Prostate gland (tissue), 2 donors: ENCODE data around the gene CD200. TPM values are rescaled to one million over a fixed set of nuclear protein-coding genes. Genes with fewer than 3 reads are reported as not detected.

Source experiments
- DNase-seq: peaks from one replicate; pipeline ENCODE4 v3.0.0-alpha.2; 2019; ENCODE audit warnings: low spot score
- H3K27ac ChIP-seq, 2 donors: fragments of 200-600 bp; sonication (generic); 2 replicates each; pipeline ENCODE4 v1.5.1; 2017 to 2019
- H3K27me3 ChIP-seq: fragments of 200-600 bp; sonication (generic); replicated peaks from 2 replicates; pipeline ENCODE4 v1.5.1; 2019; ENCODE audit not compliant: insufficient read depth
- H3K36me3 ChIP-seq, 2 donors: fragments of 200-600 bp; sonication (generic); 1 replicate in 1 of 2; 2 replicates in 1 of 2; pipeline versions ENCODE4 v1.5.1 to v1.8.1; 2017 to 2019
- H3K4me1 ChIP-seq: fragments of 200-600 bp; sonication (generic); replicated peaks from 2 replicates; pipeline ENCODE4 v1.5.1; 2019
- H3K4me3 ChIP-seq, 2 donors: fragments of 200-600 bp; sonication (generic); 2 replicates each; pipeline ENCODE4 v1.5.1; 2017 to 2019
- H3K9me3 ChIP-seq: fragments of 200-600 bp; sonication (generic); 2 replicates; pipeline ENCODE4 v1.5.1; 2017
- POLR2A ChIP-seq: fragments of 450-650 bp; IDR thresholded peaks from one replicate; pipeline ENCODE4 v1.6.1; 2016; ENCODE audit warnings: antibody characterized with exemption, mild to moderate bottlenecking
- POLR2AphosphoS5 ChIP-seq: sonication (generic); formaldehyde crosslinking; IDR thresholded peaks from one replicate; pipeline ENCODE4 v1.6.1; 2017; ENCODE audit warnings: antibody characterized with exemption
- WGBS: methylation state at CpG from one replicate; pipeline ENCODE4 v1.1.5; 2018; 5-methylcytosine and 5-hydroxymethylcytosine counted together
- intact Hi-C: fragments of 100-400 bp; cut with DNase I; formaldehyde crosslinking; loops from one replicate; pipeline ENCODE4 v1.14.2; 2022
- total RNA-seq, 2 donors: library from RNA; depleted of rRNA; stranded (reverse); fragments of >200 nt; gene quantifications; one replicate each; pipeline ENCODE4 v1.1.0, GENCODE V29; 2016
- TF ChIP-seq, protein P1 (sequence below), 4 experiments: fragments of 200-600 bp in 2 of 4; fragments of 450-650 bp in 2 of 4; sonication (generic) in 2 of 4; IDR thresholded peaks; 1 replicate in 3 of 4; 2 replicates in 1 of 4; pipeline ENCODE4 v1.5.1; 2016 to 2019; ENCODE audit warnings: antibody characterized with exemption in 4 of 4, mild to moderate bottlenecking in 2 of 4, moderate library complexity in 2 of 4

Gene CD200
- total RNA-seq, 2 donors from 2014 or later, result 5.2 to 6.3 TPM

DNA sequence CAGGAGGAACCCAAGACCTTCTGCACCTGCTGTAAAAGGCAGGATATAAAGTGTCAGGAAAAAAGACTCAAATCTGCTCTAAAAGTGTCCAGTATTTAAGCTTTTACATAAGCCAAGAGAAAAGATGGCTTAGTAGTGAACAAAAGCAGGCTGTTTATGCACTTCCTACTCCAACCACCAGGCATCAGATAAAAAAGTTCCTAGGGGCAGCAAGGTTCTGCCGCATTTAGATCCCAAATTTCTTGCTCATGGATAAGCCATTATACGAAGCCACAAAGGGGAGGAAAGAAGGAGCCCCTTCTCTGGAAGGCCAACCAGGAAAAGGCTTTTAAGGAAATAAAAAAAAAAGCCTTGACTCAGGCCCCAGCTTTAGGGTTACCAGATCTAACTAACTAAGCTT lies 28.3 kb upstream of the CD200 start:
- Histone ChIP-seq H3K27me3 (no peaks in the 10 kb centered on the region), H3K36me3 (no peaks in the 10 kb centered on the region), H3K4me3 (no peak overlapping the region), H3K9me3 (no peaks in the 10 kb centered on the region), H3K27ac (peak overlapping the region; percentile 19 to 40), H3K4me1 (no peaks in the 10 kb centered on the region)
- no peak for DNase-seq
- TF ChIP-seq, protein P1, sequence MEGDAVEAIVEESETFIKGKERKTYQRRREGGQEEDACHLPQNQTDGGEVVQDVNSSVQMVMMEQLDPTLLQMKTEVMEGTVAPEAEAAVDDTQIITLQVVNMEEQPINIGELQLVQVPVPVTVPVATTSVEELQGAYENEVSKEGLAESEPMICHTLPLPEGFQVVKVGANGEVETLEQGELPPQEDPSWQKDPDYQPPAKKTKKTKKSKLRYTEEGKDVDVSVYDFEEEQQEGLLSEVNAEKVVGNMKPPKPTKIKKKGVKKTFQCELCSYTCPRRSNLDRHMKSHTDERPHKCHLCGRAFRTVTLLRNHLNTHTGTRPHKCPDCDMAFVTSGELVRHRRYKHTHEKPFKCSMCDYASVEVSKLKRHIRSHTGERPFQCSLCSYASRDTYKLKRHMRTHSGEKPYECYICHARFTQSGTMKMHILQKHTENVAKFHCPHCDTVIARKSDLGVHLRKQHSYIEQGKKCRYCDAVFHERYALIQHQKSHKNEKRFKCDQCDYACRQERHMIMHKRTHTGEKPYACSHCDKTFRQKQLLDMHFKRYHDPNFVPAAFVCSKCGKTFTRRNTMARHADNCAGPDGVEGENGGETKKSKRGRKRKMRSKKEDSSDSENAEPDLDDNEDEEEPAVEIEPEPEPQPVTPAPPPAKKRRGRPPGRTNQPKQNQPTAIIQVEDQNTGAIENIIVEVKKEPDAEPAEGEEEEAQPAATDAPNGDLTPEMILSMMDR (IDR thresholded peaks at IDR 0.05), result peak in 1 of 4 experiments; percentile 12
- TF ChIP-seq POLR2A, result no peak
- intact Hi-C loops, result loop anchor here (5.0 kb wide), 1 partner anchor 213 kb away; no protein-coding TSS in a partner anchor
- 67% methylated on average over 2 of the region's 2 CpGs for WGBS

DNA sequence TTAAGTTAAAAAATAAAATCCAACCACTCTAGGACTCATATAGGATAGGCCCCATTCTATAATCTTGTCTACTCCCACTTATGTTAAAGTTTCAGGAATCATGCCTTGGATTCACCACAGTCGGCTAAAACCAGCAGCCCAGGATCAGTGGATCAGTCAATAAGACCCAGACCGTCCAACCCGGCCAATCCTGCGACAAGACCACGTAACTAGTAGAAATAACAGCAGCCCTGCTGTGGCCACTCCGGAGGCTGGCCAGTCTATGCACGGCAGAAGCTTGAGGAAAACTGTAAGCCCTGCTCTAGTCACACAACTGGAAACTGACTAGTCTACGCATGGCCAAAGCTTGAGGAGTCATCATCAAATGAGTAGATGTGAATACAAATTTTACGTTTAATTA lies 26.1 kb upstream of the CD200 start:
- no peak overlapping the region for H3K27ac ChIP-seq
- H3K27me3 ChIP-seq, result no peaks in the 10 kb centered on the region
- H3K4me3 ChIP-seq, result no peak overlapping the region
- no peaks in the 10 kb centered on the region for H3K36me3 ChIP-seq
- H3K4me1 ChIP-seq, result no peaks in the 10 kb centered on the region
- no peak for DNase-seq
- TF ChIP-seq POLR2AphosphoS5 (no peak), POLR2A (no peak)
- TF ChIP-seq, protein P1 (IDR thresholded peaks at IDR 0.05), result no peak
- WGBS, result 86% methylated on average over 9 of the region's 9 CpGs
- intact Hi-C loops, result loop anchor here (5.0 kb wide), 1 partner anchor 210 kb away; no protein-coding TSS in a partner anchor
- H3K9me3 ChIP-seq, result no peaks in the 10 kb centered on the region

DNA sequence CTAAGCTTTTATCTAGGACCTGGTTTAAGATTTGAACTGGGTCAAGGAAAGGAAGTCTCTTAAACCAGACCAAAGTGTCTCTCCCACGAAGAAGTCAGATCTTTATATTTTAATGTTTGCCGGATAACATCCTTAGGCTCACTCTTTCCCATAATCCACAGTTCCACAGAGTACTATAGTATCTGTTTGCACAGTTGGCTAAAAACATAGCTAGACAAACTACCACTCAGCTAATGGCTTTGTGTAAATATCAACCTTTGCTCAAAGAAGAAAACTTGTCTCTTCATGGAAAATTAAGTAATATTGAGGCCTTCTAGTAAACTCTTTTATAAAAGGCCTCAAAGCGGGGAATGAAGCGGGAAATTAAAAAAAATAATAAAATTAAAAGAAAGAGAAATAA lies 25.4 kb upstream of the CD200 start:
- Histone ChIP-seq H3K4me3 (no peak overlapping the region), H3K4me1 (no peaks in the 10 kb centered on the region), H3K27ac (no peak overlapping the region), H3K9me3 (no peaks in the 10 kb centered on the region), H3K36me3 (no peaks in the 10 kb centered on the region), H3K27me3 (no peaks in the 10 kb centered on the region)
- TF ChIP-seq, protein P1 (IDR thresholded peaks at IDR 0.05), result no peak
- TF ChIP-seq POLR2AphosphoS5 (no peak), POLR2A (no peak)
- no peak for DNase-seq
- intact Hi-C loops, result loop anchor here (5.0 kb wide), 1 partner anchor 210 kb away; no protein-coding TSS in a partner anchor
- 51% methylated on average over 4 of the region's 4 CpGs for WGBS

DNA sequence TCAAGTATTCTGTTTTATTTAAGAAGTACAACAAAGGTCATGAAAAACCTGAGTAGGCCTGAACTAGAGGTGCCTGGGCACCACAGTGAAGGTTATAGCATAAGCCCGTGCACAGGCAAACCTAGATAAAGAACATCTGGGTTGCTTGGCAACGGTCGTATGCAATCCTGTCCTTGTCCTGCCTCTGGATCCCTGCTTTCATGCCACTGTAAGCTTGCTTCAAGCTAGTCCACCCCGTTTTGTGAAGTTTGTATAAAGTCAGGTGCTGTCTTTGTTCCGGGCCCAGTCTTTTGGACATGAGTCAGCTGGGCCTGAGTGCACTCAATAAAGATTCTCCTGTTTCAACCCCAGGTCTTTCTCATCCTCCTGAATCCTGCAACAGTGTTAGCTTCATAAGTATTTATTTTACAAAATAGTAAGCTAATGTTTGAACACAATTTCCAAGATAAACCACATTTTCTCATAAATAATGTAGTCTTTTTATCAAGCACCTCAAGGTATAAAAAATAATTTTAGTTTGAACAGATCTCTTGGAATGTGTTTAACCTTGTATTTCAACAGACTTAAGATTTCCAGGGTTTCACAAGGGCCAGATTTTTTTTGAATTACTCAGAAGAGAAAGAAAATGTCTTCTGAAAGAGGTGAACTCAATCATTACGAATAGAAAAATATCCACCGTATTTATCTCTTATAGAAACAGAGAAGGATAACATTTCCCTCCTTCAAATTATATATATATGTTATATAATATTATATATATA lies 24.6 kb upstream of the CD200 start:
- intact Hi-C loops, result loop anchor here (5.0 kb wide), 1 partner anchor 209 kb away; no protein-coding TSS in a partner anchor
- H3K36me3 ChIP-seq, result no peaks in the 10 kb centered on the region
- H3K27ac ChIP-seq, result no peak overlapping the region
- 36% methylated on average over 7 of the region's 7 CpGs for WGBS
- no peaks in the 10 kb centered on the region for H3K9me3 ChIP-seq
- TF ChIP-seq POLR2AphosphoS5, result no peak
- TF ChIP-seq, protein P1 (IDR thresholded peaks at IDR 0.05), result no peak
- TF ChIP-seq POLR2A, result no peak
- no peak overlapping the region for H3K4me3 ChIP-seq
- H3K4me1 ChIP-seq, result no peaks in the 10 kb centered on the region
- peak; percentile 49 for DNase-seq
- no peaks in the 10 kb centered on the region for H3K27me3 ChIP-seq

DNA sequence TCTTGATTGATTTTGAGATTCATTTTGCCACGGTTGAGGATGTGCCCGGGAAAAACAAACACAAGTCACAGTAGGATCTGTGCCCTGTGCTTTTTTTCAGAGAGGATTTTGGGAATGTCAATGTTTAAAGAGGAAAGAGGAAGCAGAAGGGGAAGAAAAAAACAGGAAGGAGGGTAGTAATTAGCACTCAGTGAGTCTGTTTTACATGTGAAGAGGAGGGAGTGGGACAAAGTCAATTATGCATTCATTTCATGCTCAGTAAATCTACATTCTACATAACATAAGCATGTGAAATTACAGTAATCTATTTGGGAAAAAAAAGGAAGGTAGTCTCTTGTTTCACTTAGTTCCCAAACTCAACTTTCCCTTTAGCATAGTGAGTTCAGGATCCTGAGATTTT lies 18.3 kb upstream of the CD200 start:
- no peak overlapping the region for H3K27ac ChIP-seq
- intact Hi-C loops, result no loop called here
- no peak for DNase-seq
- H3K36me3 ChIP-seq, result no peaks in the 10 kb centered on the region
- TF ChIP-seq POLR2A, result no peak
- no peak for TF ChIP-seq POLR2AphosphoS5
- TF ChIP-seq, protein P1 (IDR thresholded peaks at IDR 0.05), result no peak
- WGBS, result 77% methylated on average over 2 of the region's 2 CpGs
- no peaks in the 10 kb centered on the region for H3K9me3 ChIP-seq
- no peaks in the 10 kb centered on the region for H3K27me3 ChIP-seq
- H3K4me1 ChIP-seq, result no peaks in the 10 kb centered on the region
- H3K4me3 ChIP-seq, result no peak overlapping the region
